ENCODE results near the gene ABHD16A. TPM values are rescaled to one million over a fixed set of nuclear protein-coding genes. Genes with fewer than 3 reads are reported as not detected.

ABHD16A gene
- total and polyA plus RNA-seq, 2 of the 13 experiments (the other 11 are each of a cell fraction or from before 2014, with no cell fraction given), result 43.5 to 45.4 TPM

DNA sequence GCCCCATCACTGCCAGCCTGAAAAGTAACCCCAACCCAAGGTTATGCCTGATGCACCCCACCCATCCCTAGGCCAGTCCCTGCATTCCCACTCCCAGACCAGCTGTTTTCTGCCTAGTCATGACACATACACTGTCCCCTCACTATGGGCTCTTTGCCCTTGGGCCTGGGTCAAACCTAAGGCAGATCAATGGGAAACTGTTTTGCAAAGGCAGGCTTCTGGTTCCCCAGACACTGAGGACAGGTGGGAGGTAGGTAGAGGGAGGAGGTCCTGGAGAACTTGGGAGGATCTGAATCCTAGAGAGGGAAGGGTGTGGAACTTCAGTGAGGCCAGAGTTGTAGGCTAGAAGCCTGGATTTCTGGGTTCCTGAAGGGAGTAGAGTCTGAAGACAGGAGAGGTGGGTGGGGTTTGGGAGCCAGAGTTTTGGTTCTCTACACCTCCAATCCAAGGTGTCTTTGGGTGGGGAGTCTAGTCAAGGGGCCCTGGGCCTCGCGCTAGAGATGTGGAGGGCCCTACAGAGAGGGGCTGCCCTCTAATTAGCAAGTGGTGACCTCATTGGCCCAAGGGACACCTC, 31.2 kb upstream of the ABHD16A start (continued):
- TF ChIP-seq, protein P1, sequence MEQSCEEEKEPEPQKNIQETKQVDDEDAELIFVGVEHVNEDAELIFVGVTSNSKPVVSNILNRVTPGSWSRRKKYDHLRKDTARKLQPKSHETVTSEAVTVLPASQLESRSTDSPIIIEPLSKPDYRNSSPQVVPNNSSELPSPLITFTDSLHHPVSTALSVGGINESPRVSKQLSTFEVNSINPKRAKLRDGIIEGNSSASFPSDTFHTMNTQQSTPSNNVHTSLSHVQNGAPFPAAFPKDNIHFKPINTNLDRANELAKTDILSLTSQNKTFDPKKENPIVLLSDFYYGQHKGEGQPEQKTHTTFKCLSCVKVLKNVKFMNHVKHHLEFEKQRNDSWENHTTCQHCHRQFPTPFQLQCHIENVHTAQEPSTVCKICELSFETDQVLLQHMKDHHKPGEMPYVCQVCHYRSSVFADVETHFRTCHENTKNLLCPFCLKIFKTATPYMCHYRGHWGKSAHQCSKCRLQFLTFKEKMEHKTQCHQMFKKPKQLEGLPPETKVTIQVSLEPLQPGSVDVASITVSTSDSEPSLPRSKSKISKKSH (CRISPR knock-in tag; IDR thresholded peaks at IDR 0.05; ENCODE audit: borderline replicate concordance), result no peak
- TF ChIP-seq ZBTB33 (CRISPR knock-in tag; IDR thresholded peaks at IDR 0.05) (no peak), CBFB (CRISPR knock-in tag; IDR thresholded peaks at IDR 0.05) (no peak), ZBTB1 (CRISPR knock-in tag; IDR thresholded peaks at IDR 0.05; ENCODE audit: borderline replicate concordance) (no peak), ZFP36L2 (CRISPR knock-in tag; IDR thresholded peaks at IDR 0.05) (no peak), PAWR (CRISPR knock-in tag; IDR thresholded peaks at IDR 0.05; ENCODE audit: borderline replicate concordance) (no peak), HDAC2 (CRISPR knock-in tag; IDR thresholded peaks at IDR 0.05) (0 out of 2 replicates have a peak, but pooled peaks have one; percentile 9), PRDM10 (CRISPR knock-in tag; IDR thresholded peaks at IDR 0.05; ENCODE audit: low read depth) (no peak), RELA (CRISPR knock-in tag; IDR thresholded peaks at IDR 0.05) (0 out of 2 replicates have a peak, but pooled peaks have one; percentile 13), ZNF563 (CRISPR knock-in tag; IDR thresholded peaks at IDR 0.05) (0 out of 2 replicates have a peak, but pooled peaks have one; percentile 21), GTF3A (CRISPR knock-in tag; conservative IDR thresholded peaks at IDR 0.05) (no peak), ZNF615 (CRISPR knock-in tag; IDR thresholded peaks at IDR 0.05; ENCODE audit: borderline replicate concordance) (no peak), KAT8 (CRISPR knock-in tag; IDR thresholded peaks at IDR 0.05) (peak; percentile 33; the same call in 1 of the 2 replicates), ZKSCAN8 (CRISPR knock-in tag; IDR thresholded peaks at IDR 0.05; ENCODE audit: borderline replicate concordance) (no peak), MXD1 (CRISPR knock-in tag; IDR thresholded peaks at IDR 0.05) (no peak), ZNF143 (CRISPR knock-in tag; IDR thresholded peaks at IDR 0.05) (no peak), ARNTL (CRISPR knock-in tag; IDR thresholded peaks at IDR 0.05) (no peak), HNRNPLL (IDR thresholded peaks at IDR 0.05; ENCODE audit: low read depth, low read length, poor library complexity, severe bottlenecking) (no peak)
- TF ChIP-seq, protein P2, sequence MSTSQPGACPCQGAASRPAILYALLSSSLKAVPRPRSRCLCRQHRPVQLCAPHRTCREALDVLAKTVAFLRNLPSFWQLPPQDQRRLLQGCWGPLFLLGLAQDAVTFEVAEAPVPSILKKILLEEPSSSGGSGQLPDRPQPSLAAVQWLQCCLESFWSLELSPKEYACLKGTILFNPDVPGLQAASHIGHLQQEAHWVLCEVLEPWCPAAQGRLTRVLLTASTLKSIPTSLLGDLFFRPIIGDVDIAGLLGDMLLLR (CRISPR knock-in tag; IDR thresholded peaks at IDR 0.05), result 0 out of 2 replicates have a peak, but pooled peaks have one; percentile 11
- TF ChIP-seq, protein P3, sequence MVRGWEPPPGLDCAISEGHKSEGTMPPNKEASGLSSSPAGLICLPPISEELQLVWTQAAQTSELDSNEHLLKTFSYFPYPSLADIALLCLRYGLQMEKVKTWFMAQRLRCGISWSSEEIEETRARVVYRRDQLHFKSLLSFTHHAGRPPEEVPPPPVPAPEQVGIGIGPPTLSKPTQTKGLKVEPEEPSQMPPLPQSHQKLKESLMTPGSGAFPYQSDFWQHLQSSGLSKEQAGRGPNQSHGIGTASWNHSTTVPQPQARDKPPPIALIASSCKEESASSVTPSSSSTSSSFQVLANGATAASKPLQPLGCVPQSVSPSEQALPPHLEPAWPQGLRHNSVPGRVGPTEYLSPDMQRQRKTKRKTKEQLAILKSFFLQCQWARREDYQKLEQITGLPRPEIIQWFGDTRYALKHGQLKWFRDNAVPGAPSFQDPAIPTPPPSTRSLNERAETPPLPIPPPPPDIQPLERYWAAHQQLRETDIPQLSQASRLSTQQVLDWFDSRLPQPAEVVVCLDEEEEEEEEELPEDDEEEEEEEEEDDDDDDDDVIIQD (CRISPR knock-in tag; IDR thresholded peaks at IDR 0.05; ENCODE audit: low read depth), result no peak
